Measurements from ENCODE around the gene TNFSF10. TPM values are rescaled to one million over a fixed set of nuclear protein-coding genes. Genes with fewer than 3 reads are reported as not detected.

TNFSF10 gene
- total RNA-seq, 2 experiments from 2014 or later, result 5.1 to 6.8 TPM

GRCh38 chr3:172546628-172547214, 23.5 kb upstream of the TNFSF10 start:
- Histone ChIP-seq H2AFZ (ENCODE audit: low read length) (no peak overlapping the region), H3K9me2 (ENCODE audit: insufficient read depth, low read length) (no peaks in the 10 kb centered on the region), H3K4me1 (ENCODE audit: insufficient read depth, low read length, poor library complexity, severe bottlenecking) (no peaks in the 10 kb centered on the region), H4K20me1 (ENCODE audit: insufficient read depth, low read length) (no peaks in the 10 kb centered on the region), H3K4me3 (ENCODE audit: low read depth, low read length, poor library complexity, severe bottlenecking) (no peak overlapping the region), H3K27ac (ENCODE audit: low read depth, low read length, poor library complexity, severe bottlenecking) (no peak overlapping the region), H3K4me2 (ENCODE audit: low read length) (no peak overlapping the region), H3K79me2 (ENCODE audit: insufficient read depth, low read depth, low read length) (no peaks in the 10 kb centered on the region), H3K9me3 (ENCODE audit: low read length) (no peaks in the 10 kb centered on the region), H3K36me3 (ENCODE audit: insufficient read depth, low read length) (no peaks in the 10 kb centered on the region)
- intact Hi-C loops (cut with micrococcal nuclease; ENCODE audit: unreplicated experiment), result no loop called here
- CTCF ChIA-PET (ENCODE audit: unreplicated experiment), result no interaction called here
- POLR2A ChIA-PET, result interaction anchor here (0.6 to 0.7 kb wide), 2 partner anchors 196 to 1199 kb away, joined by 3 read pairs; no protein-coding TSS in a partner anchor
- DNase-seq (ENCODE audit: low spot score), result no peak
- BruUV-seq (replicated peaks), result no TSS peak
- no peak for TF ChIP-seq EZH2phosphoT487 (IDR thresholded peaks at IDR 0.05; ENCODE audit: borderline replicate concordance, low read depth, low read length)
- no peak for TF ChIP-seq CTCF (conservative IDR thresholded peaks at IDR 0.05; ENCODE audit: low read length)

GRCh38 chr3:172546105-172546504, 22.9 kb upstream of the TNFSF10 start:
- H3K9me3 ChIP-seq (ENCODE audit: low read length), result no peaks in the 10 kb centered on the region
- no peaks in the 10 kb centered on the region for H3K9me2 ChIP-seq (ENCODE audit: insufficient read depth, low read length)
- intact Hi-C loops (cut with micrococcal nuclease; ENCODE audit: unreplicated experiment), result no loop called here
- DNase-seq (ENCODE audit: low spot score), result no peak
- H3K4me1 ChIP-seq (ENCODE audit: insufficient read depth, low read length, poor library complexity, severe bottlenecking), result no peaks in the 10 kb centered on the region
- H3K4me2 ChIP-seq (ENCODE audit: low read length), result no peak overlapping the region
- TF ChIP-seq CTCF (conservative IDR thresholded peaks at IDR 0.05; ENCODE audit: low read length), result no peak
- TF ChIP-seq EZH2phosphoT487 (IDR thresholded peaks at IDR 0.05; ENCODE audit: borderline replicate concordance, low read depth, low read length), result no peak
- H3K4me3 ChIP-seq (ENCODE audit: low read depth, low read length, poor library complexity, severe bottlenecking), result no peak overlapping the region
- H3K27ac ChIP-seq (ENCODE audit: low read depth, low read length, poor library complexity, severe bottlenecking), result no peak overlapping the region
- no peaks in the 10 kb centered on the region for H4K20me1 ChIP-seq (ENCODE audit: insufficient read depth, low read length)
- ChIA-PET POLR2A (no interaction called here), CTCF (ENCODE audit: unreplicated experiment) (no interaction called here)
- no peak overlapping the region for H2AFZ ChIP-seq (ENCODE audit: low read length)
- BruUV-seq (replicated peaks), result no TSS peak
- no peaks in the 10 kb centered on the region for H3K79me2 ChIP-seq (ENCODE audit: insufficient read depth, low read depth, low read length)
- H3K36me3 ChIP-seq (ENCODE audit: insufficient read depth, low read length), result no peaks in the 10 kb centered on the region

GRCh38 chr3:172544404-172544803, 21.2 kb upstream of the TNFSF10 start:
- H3K9me2 ChIP-seq (ENCODE audit: insufficient read depth, low read length), result no peaks in the 10 kb centered on the region
- CTCF ChIA-PET (ENCODE audit: unreplicated experiment), result no interaction called here
- H3K4me1 ChIP-seq (ENCODE audit: insufficient read depth, low read length, poor library complexity, severe bottlenecking), result no peaks in the 10 kb centered on the region
- H3K36me3 ChIP-seq (ENCODE audit: insufficient read depth, low read length), result no peaks in the 10 kb centered on the region
- H2AFZ ChIP-seq (ENCODE audit: low read length), result no peak overlapping the region
- H3K4me2 ChIP-seq (ENCODE audit: low read length), result no peak overlapping the region
- H3K27ac ChIP-seq (ENCODE audit: low read depth, low read length, poor library complexity, severe bottlenecking), result no peak overlapping the region
- no peak for DNase-seq (ENCODE audit: low spot score)
- POLR2A ChIA-PET, result no interaction called here
- no peaks in the 10 kb centered on the region for H4K20me1 ChIP-seq (ENCODE audit: insufficient read depth, low read length)
- no TSS peak for BruUV-seq (replicated peaks)
- H3K4me3 ChIP-seq (ENCODE audit: low read depth, low read length, poor library complexity, severe bottlenecking), result no peak overlapping the region
- no peaks in the 10 kb centered on the region for H3K79me2 ChIP-seq (ENCODE audit: insufficient read depth, low read depth, low read length)
- intact Hi-C loops (cut with micrococcal nuclease; ENCODE audit: unreplicated experiment), result no loop called here
- TF ChIP-seq EZH2phosphoT487 (IDR thresholded peaks at IDR 0.05; ENCODE audit: borderline replicate concordance, low read depth, low read length), result no peak
- no peak for TF ChIP-seq CTCF (conservative IDR thresholded peaks at IDR 0.05; ENCODE audit: low read length)
- no peaks in the 10 kb centered on the region for H3K9me3 ChIP-seq (ENCODE audit: low read length)

Data from OCI-LY7 (cell line).